SU-DHL-6 (cell line): ENCODE measurements around the gene DIO2.

ENCODE experiments used
- H2AFZ ChIP-seq: fragments of 200-600 bp; sonication (generic); 2 replicates; pipeline ENCODE4 v1.6.1; 2014; ENCODE audit warnings: low read depth, mild to moderate bottlenecking, moderate library complexity, mixed read lengths, antibody characterized with exemption, low read length; ENCODE audit not compliant: severe bottlenecking
- H3F3A ChIP-seq: fragments of 200-600 bp; shearing (Covaris generic); 2 replicates; pipeline ENCODE4 v1.6.0; 2016; ENCODE audit warnings: antibody characterized with exemption, mild to moderate bottlenecking; ENCODE audit not compliant: insufficient read depth
- H3K27ac ChIP-seq: fragments of 200-600 bp; sonication (generic); 2 replicates; pipeline ENCODE4 v1.5.1; 2016; ENCODE audit warnings: low read depth, mild to moderate bottlenecking, low read length, moderate library complexity, mixed read lengths
- H3K27me3 ChIP-seq: fragments of 200-600 bp; sonication (generic), shearing (Covaris generic); 2 replicates; pipeline ENCODE4 v1.6.0; 2014; ENCODE audit warnings: mild to moderate bottlenecking, low read length
- H3K36me3 ChIP-seq: fragments of 200-600 bp; sonication (generic); 2 replicates; pipeline ENCODE4 v1.6.1; 2014; ENCODE audit warnings: mild to moderate bottlenecking, low read length, mixed read lengths
- H3K4me2 ChIP-seq: fragments of 300-600, 200-600 bp; shearing (Covaris generic), sonication (generic); 2 replicates; pipeline ENCODE4 v1.6.0; 2014; ENCODE audit warnings: low read length, low read depth, mild to moderate bottlenecking; ENCODE audit not compliant: poor library complexity, severe bottlenecking
- H3K4me3 ChIP-seq: fragments of 200-600 bp; sonication (generic); 2 replicates; pipeline ENCODE4 v1.5.1; 2014; ENCODE audit warnings: antibody characterized with exemption, low read length, mild to moderate bottlenecking, mixed read lengths; ENCODE audit not compliant: insufficient read depth, poor library complexity, severe bottlenecking
- H3K79me2 ChIP-seq: fragments of 200-600 bp; sonication (generic); 2 replicates; pipeline ENCODE4 v1.6.1; 2014; ENCODE audit warnings: mild to moderate bottlenecking, low read length, moderate library complexity; ENCODE audit not compliant: insufficient read depth
- H3K9ac ChIP-seq: fragments of 200-600 bp; sonication (generic); 2 replicates; pipeline ENCODE4 v1.7.0; 2014; ENCODE audit warnings: mild to moderate bottlenecking, low read length
- H3K9me2 ChIP-seq: fragments of 200-600 bp; sonication (generic); replicated peaks from 2 replicates; pipeline ENCODE4 v1.6.1; 2014; ENCODE audit warnings: low read length; ENCODE audit not compliant: insufficient read depth
- H3K9me3 ChIP-seq: fragments of 200-600 bp; sonication (generic); 2 replicates; pipeline ENCODE4 v1.6.1; 2014; ENCODE audit warnings: low read length, mixed read lengths; ENCODE audit not compliant: insufficient read depth
- H4K20me1 ChIP-seq: fragments of 200-600 bp; sonication (generic); 2 replicates; pipeline ENCODE4 v1.6.1; 2014; ENCODE audit warnings: low read depth, mild to moderate bottlenecking, antibody characterized with exemption, low read length, moderate library complexity, mixed read lengths
- EZH2phosphoT487 ChIP-seq: fragments of 200-600 bp; sonication (generic), shearing (Covaris generic); conservative IDR thresholded peaks from 2 replicates; pipeline ENCODE4 v1.6.1; 2018; ENCODE audit warnings: mild to moderate bottlenecking, antibody characterized with exemption, low read length, moderate library complexity, mixed read lengths
- TF ChIP-seq, protein P1 (sequence below): fragments of 200-600 bp; sonication (generic); IDR thresholded peaks from one replicate; pipeline ENCODE4 v1.5.1; 2017; ENCODE audit warnings: antibody characterized with exemption, mild to moderate bottlenecking, low read length, moderate library complexity; ENCODE audit not compliant: insufficient read depth, poor library complexity, severe bottlenecking

DIO2 gene

GRCh38 chr14:80211153-80212022 is at the start of gene DIO2:
Gene DIO2, minus strand, starts transcription at chr14:80211504. Its CDS starts 32 bp downstream, at chr14:80211472.
- Histone ChIP-seq H3K9ac (no peak within 1 kb of the TSS), H3K4me2 (no peak within 1 kb of the TSS)
- no peak for TF ChIP-seq EZH2phosphoT487
- TF ChIP-seq, protein P1, sequence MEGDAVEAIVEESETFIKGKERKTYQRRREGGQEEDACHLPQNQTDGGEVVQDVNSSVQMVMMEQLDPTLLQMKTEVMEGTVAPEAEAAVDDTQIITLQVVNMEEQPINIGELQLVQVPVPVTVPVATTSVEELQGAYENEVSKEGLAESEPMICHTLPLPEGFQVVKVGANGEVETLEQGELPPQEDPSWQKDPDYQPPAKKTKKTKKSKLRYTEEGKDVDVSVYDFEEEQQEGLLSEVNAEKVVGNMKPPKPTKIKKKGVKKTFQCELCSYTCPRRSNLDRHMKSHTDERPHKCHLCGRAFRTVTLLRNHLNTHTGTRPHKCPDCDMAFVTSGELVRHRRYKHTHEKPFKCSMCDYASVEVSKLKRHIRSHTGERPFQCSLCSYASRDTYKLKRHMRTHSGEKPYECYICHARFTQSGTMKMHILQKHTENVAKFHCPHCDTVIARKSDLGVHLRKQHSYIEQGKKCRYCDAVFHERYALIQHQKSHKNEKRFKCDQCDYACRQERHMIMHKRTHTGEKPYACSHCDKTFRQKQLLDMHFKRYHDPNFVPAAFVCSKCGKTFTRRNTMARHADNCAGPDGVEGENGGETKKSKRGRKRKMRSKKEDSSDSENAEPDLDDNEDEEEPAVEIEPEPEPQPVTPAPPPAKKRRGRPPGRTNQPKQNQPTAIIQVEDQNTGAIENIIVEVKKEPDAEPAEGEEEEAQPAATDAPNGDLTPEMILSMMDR: no peak

GRCh38 chr14:80260645-80261044 is 49.3 kb upstream of the DIO2 start:
- no peak overlapping the region for H3K9ac ChIP-seq
- no peaks in the 10 kb centered on the region for H3K27me3 ChIP-seq
- no peak overlapping the region for H2AFZ ChIP-seq
- no peaks in the 10 kb centered on the region for H3K9me3 ChIP-seq
- H3K9me2 ChIP-seq: no peaks in the 10 kb centered on the region
- TF ChIP-seq, protein P1: no peak
- TF ChIP-seq EZH2phosphoT487: no peak
- H3K4me3 ChIP-seq: no peak overlapping the region
- H3K79me2 ChIP-seq: no peaks in the 10 kb centered on the region
- H3F3A ChIP-seq: no peaks in the 10 kb centered on the region
- no peak overlapping the region for H3K4me2 ChIP-seq
- H3K36me3 ChIP-seq: no peaks in the 10 kb centered on the region
- H4K20me1 ChIP-seq: no peaks in the 10 kb centered on the region
- H3K27ac ChIP-seq: no peak overlapping the region

More at GRCh38 chr14:80211153-80212022, at the start of gene DIO2:
- H3K9me3 ChIP-seq: no peaks in the 10 kb centered on the region
- no peak within 1 kb of the TSS for H2AFZ ChIP-seq
- H3K27me3 ChIP-seq: no peaks in the 10 kb centered on the region
- H3F3A ChIP-seq: no peaks in the 10 kb centered on the region
- no peaks in the 10 kb centered on the region for H3K36me3 ChIP-seq
- no peaks in the 10 kb centered on the region for H3K79me2 ChIP-seq
- no peaks in the 10 kb centered on the region for H3K9me2 ChIP-seq
- no peak within 1 kb of the TSS for H3K4me3 ChIP-seq
- H3K27ac ChIP-seq: no peak within 1 kb of the TSS
- no peaks in the 10 kb centered on the region for H4K20me1 ChIP-seq

- Histone ChIP-seq H2AFZ (no peak overlapping the region), H3K79me2 (no peaks in the 10 kb centered on the region), H3K27ac (no peak overlapping the region), H3K9me3 (no peaks in the 10 kb centered on the region), H3K9ac (no peak overlapping the region), H4K20me1 (no peaks in the 10 kb centered on the region), H3F3A (no peaks in the 10 kb centered on the region), H3K36me3 (no peaks in the 10 kb centered on the region), H3K9me2 (no peaks in the 10 kb centered on the region), H3K4me3 (no peak overlapping the region), H3K27me3 (no peaks in the 10 kb centered on the region), H3K4me2 (no peak overlapping the region)
- no peak for TF ChIP-seq EZH2phosphoT487
- TF ChIP-seq, protein P1: no peak
These were observed 28.3 kb upstream of the DIO2 start for GRCh38 chr14:80239631-80240030.
